NT2/D1 (cell line): ENCODE measurements around the gene DYNC1LI2.

ENCODE experiments used
- SUZ12 ChIP-seq: IDR thresholded peaks from 2 replicates; pipeline ENCODE4 v1.6.1; 2011; ENCODE audit not compliant: insufficient read length, insufficient read depth; ENCODE audit errors: extremely low read depth
- ZNF274 ChIP-seq: IDR thresholded peaks from 2 replicates; pipeline ENCODE4 v1.6.1; 2011; ENCODE audit warnings: mild to moderate bottlenecking, low read depth, low read length

- TF ChIP-seq ZNF274 (no peak), SUZ12 (no peak)
These were observed 33.6 kb downstream of the DYNC1LI2 start for GRCh38 chr16:66717776-66718175.
